ENCODE results near the gene ZKSCAN3.

DNA sequence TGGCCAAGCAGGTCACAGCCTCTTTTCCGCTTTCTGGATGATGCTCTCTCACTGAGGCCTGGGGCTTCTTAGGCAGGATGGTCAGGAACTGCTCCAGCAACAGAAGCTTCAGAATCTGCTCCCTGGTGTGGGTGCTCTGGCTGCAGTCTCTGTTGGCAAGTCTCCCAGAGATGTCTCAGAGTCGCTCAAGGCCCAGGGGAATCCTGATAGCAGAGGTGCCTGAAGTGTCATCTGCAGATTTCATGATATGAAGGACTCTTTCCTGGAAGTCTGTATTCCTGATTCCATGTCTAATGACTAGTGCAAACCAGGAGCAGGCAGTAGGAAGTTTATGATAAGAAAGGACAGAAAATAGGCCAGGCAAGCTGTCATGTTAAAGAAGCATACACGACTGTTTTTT, 34.1 kb upstream of the ZKSCAN3 start:
- TF ChIP-seq CTCF (IDR thresholded peaks at IDR 0.05), result no peak
- TF ChIP-seq EZH2 (IDR thresholded peaks at IDR 0.05), result no peak
- TF ChIP-seq EZH2phosphoT487 (IDR thresholded peaks at IDR 0.05), result no peak
